GM21576 (cell line): Measurements from ENCODE around the gene ARSG.
A peak's percentile ranks its signal among the peaks of the same experiment; 100 is the strongest.

ENCODE experiments used
- ATAC-seq: cut with Tn5 transposase; IDR thresholded peaks from one replicate; pipeline ENCODE4 v1.9.1; 2021; ENCODE audit warnings: mild to moderate bottlenecking, moderate library complexity; ENCODE audit not compliant: unreplicated experiment

Gene ARSG

DNA sequence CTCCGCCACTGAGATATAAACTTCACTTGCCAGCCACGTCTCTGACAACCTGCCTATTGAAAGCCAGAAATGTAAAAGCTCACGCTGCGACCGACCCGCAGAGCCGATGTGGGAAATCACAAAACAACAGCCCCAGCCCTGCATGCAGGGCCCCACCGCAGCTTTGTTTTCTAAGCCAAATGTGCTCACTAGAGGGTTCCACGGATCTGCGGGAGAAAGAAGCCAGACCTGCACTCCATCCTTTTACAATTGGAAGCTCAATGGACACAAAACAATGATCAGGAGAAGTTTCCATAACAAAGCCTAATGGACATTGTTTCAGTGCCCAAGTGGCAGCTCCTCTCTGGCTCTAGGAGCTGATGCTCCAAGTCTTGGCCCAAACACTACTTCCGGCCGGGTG lies 132.9 kb downstream of the ARSG start:
- ATAC-seq, result no peak

- ATAC-seq, result no peak
Measured at GRCh38 chr17:68424861-68425260, 133.6 kb downstream of the ARSG start.

- ATAC-seq, result no peak
Measured at GRCh38 chr17:68425979-68426378, 134.7 kb downstream of the ARSG start.

GRCh38 chr17:68427575-68427974 lies 136.3 kb downstream of the ARSG start:
- ATAC-seq, result no peak

DNA sequence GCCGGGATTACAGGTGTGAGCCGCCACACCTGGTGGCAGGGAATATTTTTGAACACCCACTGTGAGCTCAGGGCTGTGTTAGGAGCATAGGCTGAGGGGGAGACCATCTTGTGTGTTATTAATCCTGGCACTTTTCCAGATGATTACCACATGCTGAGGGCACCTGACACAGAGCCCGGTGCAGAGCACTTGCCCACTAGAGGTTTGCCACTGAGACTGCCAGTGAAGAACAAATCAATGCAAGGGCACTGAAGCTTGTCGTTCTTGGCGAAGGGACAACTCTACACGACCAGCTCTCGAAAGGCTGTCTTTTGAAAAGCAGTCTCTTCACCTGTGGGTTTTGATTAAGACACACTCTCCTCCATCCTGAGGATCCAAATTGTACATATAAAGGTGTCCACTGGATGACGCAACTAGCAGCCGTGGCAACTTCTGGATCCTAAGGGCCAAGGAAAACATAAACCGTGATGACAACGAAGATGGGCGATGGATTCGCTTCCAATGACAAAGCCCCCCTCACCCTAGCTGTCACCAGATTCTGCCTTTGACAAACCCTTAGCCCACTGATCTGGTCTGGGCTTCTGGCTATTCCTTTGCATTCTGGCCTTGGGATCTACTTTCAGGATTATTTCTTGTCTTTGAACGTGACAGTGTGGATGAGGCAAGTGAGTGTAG lies 137.3 kb downstream of the ARSG start:
- ATAC-seq, result no peak

DNA sequence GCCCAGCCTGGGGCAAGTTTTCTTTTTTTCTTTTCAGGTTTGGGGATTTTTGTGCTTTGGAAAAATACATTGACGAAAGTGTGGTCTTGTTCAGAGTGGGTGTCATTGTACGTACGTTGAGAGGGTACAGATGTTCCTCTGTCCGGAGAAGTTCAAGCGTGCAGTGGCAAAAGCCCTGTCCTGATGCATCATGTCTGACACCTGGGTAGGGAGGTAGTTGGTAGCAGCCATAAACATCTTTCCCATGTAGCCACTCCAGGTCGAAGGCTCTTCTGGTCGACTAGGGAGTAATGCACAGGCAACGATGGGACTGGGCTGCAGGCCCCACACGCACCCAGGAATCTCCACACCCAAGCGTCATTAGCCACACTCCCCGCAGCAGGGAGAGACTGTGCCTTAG lies 138.6 kb downstream of the ARSG start:
- ATAC-seq, result no peak

- no peak for ATAC-seq
Measured at GRCh38 chr17:68431045-68431608, 139.8 kb downstream of the ARSG start.

- no peak for ATAC-seq
Measured at GRCh38 chr17:68431661-68432071, 140.4 kb downstream of the ARSG start.

- no peak for ATAC-seq
Measured at GRCh38 chr17:68432086-68432864, 141.0 kb downstream of the ARSG start.

GRCh38 chr17:68433211-68433610 lies 141.9 kb downstream of the ARSG start:
- no peak for ATAC-seq

- no peak for ATAC-seq
Measured at GRCh38 chr17:68433911-68434508, 142.7 kb downstream of the ARSG start.

GRCh38 chr17:68435361-68435760 lies 144.1 kb downstream of the ARSG start:
- ATAC-seq, result no peak

GRCh38 chr17:68435876-68436842 lies 144.9 kb downstream of the ARSG start:
- ATAC-seq, result peak; percentile 42

DNA sequence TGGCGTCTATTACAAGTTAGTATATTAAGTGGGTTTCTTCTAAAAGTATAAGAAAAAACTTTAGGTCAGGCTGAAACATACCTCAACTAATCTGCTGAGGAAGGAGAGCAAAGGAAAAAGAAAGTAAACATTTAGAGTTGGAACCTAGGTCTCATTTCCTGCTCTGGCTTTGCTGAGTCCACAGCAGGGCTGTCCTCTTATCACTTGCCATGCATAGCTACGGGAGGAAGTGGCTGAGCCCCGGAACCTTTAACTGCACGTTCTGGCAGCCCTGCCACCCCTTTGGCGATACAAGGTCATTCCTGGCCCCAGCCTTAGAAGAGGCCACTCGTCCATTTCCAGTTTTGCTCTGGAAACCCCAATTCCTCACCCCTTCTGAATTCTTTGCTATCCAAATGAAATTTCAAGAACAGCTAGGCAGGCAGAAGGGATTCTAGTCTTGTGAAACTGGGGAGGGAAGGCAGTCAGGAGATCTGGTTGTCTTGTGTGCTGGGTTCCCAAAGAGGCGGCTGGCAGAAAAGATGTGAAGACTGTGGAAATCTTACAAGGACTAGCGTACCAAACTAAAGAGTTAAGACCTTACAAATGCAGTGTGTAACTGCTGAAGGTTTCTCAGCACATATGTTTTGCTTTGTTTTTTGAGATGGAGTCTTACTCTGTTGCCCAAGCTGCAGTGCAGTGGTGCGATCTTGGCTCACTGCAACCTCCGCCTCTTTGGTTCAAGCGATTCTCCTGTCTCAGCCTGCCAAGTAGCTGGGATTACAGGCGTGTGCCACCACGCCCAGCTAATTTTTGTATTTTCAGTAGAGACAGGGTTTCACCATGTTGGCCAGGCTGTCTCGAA lies 146.9 kb downstream of the ARSG start:
- ATAC-seq, result peak; percentile 73

GRCh38 chr17:68439656-68440290 lies 148.5 kb downstream of the ARSG start:
- no peak for ATAC-seq

DNA sequence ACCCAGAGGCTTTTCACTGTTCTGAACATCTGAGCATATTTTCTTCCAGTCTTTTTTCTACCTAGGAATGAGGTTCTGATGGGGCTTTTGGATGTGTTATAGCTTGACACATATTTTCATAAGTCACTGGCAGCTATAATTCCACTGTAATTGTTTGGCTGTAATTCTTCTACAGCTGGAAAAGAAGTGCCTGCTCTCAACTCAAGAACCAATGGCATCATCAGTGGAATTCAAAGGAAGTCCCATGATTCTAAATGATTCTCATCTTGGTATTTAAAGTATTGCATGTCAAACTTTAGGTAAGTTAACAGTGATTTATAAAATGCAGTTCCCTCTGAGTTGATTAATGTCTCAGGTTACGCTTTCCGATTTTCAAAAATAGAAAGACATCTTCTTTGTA lies 149.2 kb downstream of the ARSG start:
- no peak for ATAC-seq

DNA sequence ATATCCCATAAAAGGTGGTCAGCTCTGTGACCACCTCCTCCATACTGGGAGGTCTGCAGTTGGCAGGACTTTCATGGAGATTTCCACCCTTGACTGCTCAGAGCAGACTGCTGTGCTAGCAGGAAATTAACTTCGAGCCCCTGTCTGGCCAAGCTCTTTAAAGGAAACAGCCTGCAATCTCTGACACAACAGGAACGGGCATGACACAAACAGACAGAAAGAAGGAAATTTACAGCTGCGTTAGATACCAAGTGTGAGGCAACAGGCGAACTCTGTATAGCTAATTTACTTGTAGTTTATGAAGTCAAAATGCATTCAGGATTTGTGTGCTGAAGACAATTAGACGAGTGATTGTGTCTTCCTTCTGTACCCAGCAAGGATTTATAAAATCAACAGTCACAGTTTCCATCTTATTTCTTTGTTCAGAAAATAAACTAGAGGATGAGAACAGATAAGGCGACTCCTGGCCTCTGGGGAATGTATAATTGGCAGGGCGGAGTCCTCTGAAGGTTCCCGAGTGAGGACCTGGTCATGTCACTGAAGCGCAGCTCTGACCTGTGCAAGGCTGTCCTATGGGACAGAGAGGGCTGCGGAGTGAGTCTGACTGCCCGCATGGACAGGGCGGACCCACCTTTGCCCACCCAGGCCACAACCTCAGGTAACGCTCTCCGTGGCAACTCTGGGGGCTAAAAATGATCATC lies 149.9 kb downstream of the ARSG start:
- no peak for ATAC-seq

DNA sequence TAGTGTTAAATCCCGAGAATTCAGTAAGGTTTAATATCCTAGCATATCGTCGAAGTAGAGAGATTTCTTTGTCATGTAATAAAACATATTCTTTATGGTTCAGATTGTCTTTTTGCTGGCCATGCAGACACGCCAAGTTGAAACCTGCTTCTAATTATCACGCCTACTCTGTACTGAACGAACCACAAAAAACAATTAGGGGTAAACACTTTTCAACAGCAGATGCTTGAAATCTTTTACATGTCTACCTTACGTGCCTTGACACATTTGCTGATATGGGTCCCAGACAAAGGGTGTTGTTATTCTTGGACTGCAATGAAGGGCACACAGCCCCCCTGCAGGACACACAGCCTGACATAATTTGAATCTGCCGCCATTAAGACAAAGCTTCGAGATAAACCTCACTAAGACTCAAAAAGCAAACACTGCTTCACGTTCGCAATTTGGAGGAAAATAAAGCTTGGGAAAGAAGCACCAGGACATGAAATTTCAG lies 152.7 kb downstream of the ARSG start:
- ATAC-seq, result no peak
